ENCODE data around the gene G6PC3. TPM values are rescaled to one million over a fixed set of nuclear protein-coding genes. Genes with fewer than 3 reads are reported as not detected.

G6PC3 gene
- total RNA-seq, 1 donor from 2014 or later: 16.6 TPM

GRCh38 chr17:44083250-44083849 is 12.8 kb downstream of the G6PC3 start:
- no peaks in the 10 kb centered on the region for H3K9me3 Mint-ChIP-seq
- H4K20me1 ChIP-seq (ENCODE audit: low read depth): no peaks in the 10 kb centered on the region
- no peak overlapping the region for H3K4me2 ChIP-seq
- no peak overlapping the region for H3K9ac ChIP-seq
- H3K27ac ChIP-seq: no peak overlapping the region
- H3K27me3 Mint-ChIP-seq (ENCODE audit: insufficient read depth, low read depth): peaks cover 6% of the 10 kb centered on the region
- no peaks in the 10 kb centered on the region for H3K79me2 ChIP-seq (ENCODE audit: low read depth)
- H3K36me3 ChIP-seq: no peaks in the 10 kb centered on the region
- no peak for TF ChIP-seq CTCF (IDR thresholded peaks at IDR 0.05)
- TF ChIP-seq EZH2phosphoT487 (IDR thresholded peaks at IDR 0.05): no peak
- TF ChIP-seq EZH2 (IDR thresholded peaks at IDR 0.05): no peak
- no peak overlapping the region for H3K27ac Mint-ChIP-seq
- H3K4me3 Mint-ChIP-seq: no peak overlapping the region
- no peaks in the 10 kb centered on the region for H3K9me3 ChIP-seq (ENCODE audit: low read depth)
- H3K27me3 ChIP-seq: no peaks in the 10 kb centered on the region
- H3K4me3 ChIP-seq: no peak overlapping the region
- DNase-seq (ENCODE audit: low spot score): no peak
- peaks cover 34% of the 10 kb centered on the region for H3F3A ChIP-seq (ENCODE audit: low read depth)
- peaks cover 29% of the 10 kb centered on the region for H3K36me3 Mint-ChIP-seq
- peaks cover 58% of the 10 kb centered on the region for H3K4me1 Mint-ChIP-seq
- peaks cover 29% of the 10 kb centered on the region for H3K4me1 ChIP-seq
- H2AFZ ChIP-seq (replicated peaks): no peak overlapping the region

- H3K36me3 Mint-ChIP-seq: peaks cover 30% of the 10 kb centered on the region
- no peak overlapping the region for H2AFZ ChIP-seq (replicated peaks)
- H3K4me3 ChIP-seq: no peak overlapping the region
- no peak for TF ChIP-seq EZH2phosphoT487 (IDR thresholded peaks at IDR 0.05)
- peak; percentile 57 for TF ChIP-seq CTCF (IDR thresholded peaks at IDR 0.05)
- no peaks in the 10 kb centered on the region for H3K27me3 ChIP-seq
- peak; percentile 64 for DNase-seq (ENCODE audit: low spot score)
- no peaks in the 10 kb centered on the region for H3K36me3 ChIP-seq
- no peak overlapping the region for H3K9ac ChIP-seq
- no peaks in the 10 kb centered on the region for H4K20me1 ChIP-seq (ENCODE audit: low read depth)
- H3K27ac Mint-ChIP-seq: peak overlapping the region; percentile 69
- no peaks in the 10 kb centered on the region for H3K79me2 ChIP-seq (ENCODE audit: low read depth)
- H3F3A ChIP-seq (ENCODE audit: low read depth): peaks cover 34% of the 10 kb centered on the region
- no peaks in the 10 kb centered on the region for H3K9me3 ChIP-seq (ENCODE audit: low read depth)
- peaks cover 59% of the 10 kb centered on the region for H3K4me1 Mint-ChIP-seq
- H3K27me3 Mint-ChIP-seq (ENCODE audit: insufficient read depth, low read depth): peaks cover 6% of the 10 kb centered on the region
- no peak overlapping the region for H3K4me3 Mint-ChIP-seq
- H3K4me1 ChIP-seq: peaks cover 29% of the 10 kb centered on the region
- H3K4me2 ChIP-seq: peak overlapping the region; percentile 42
- H3K27ac ChIP-seq: peak overlapping the region; percentile 80
- no peaks in the 10 kb centered on the region for H3K9me3 Mint-ChIP-seq
These were observed 13.6 kb downstream of the G6PC3 start for GRCh38 chr17:44084131-44084538.

- Histone ChIP-seq H4K20me1 (ENCODE audit: low read depth) (no peaks in the 10 kb centered on the region), H3K27me3 (no peaks in the 10 kb centered on the region), H3K79me2 (ENCODE audit: low read depth) (no peaks in the 10 kb centered on the region), H3K9ac (no peak overlapping the region), H3F3A (ENCODE audit: low read depth) (peaks cover 34% of the 10 kb centered on the region), H3K36me3 (no peaks in the 10 kb centered on the region), H3K27ac (peak overlapping the region; percentile 80), H3K9me3 (ENCODE audit: low read depth) (no peaks in the 10 kb centered on the region), H3K4me3 (no peak overlapping the region), H2AFZ (replicated peaks) (no peak overlapping the region), H3K4me1 (peaks cover 29% of the 10 kb centered on the region), H3K4me2 (peak overlapping the region; percentile 42)
- Mint-ChIP-seq H3K27ac (peak overlapping the region; percentile 69), H3K9me3 (no peaks in the 10 kb centered on the region), H3K36me3 (peaks cover 28% of the 10 kb centered on the region), H3K27me3 (ENCODE audit: insufficient read depth, low read depth) (peaks cover 6% of the 10 kb centered on the region), H3K4me1 (peaks cover 56% of the 10 kb centered on the region), H3K4me3 (peak overlapping the region; percentile 63)
- no peak for TF ChIP-seq EZH2phosphoT487 (IDR thresholded peaks at IDR 0.05)
- TF ChIP-seq EZH2 (IDR thresholded peaks at IDR 0.05): no peak
- no peak for TF ChIP-seq CTCF (IDR thresholded peaks at IDR 0.05)
- DNase-seq (ENCODE audit: low spot score): peak; percentile 41
These were observed 14.4 kb downstream of the G6PC3 start for GRCh38 chr17:44084921-44085320.

All from neural progenitor cell (in vitro differentiated cells).